Smooth muscle cell (in vitro differentiated cells): Measurements from ENCODE around the gene LMAN1. TPM values are rescaled to one million over a fixed set of nuclear protein-coding genes. Genes with fewer than 3 reads are reported as not detected.

Experiments
- DNase-seq: peaks from one replicate; lab custom pipeline; 2025; ENCODE audit not compliant: unreplicated experiment; lab: John Stamatoyannopoulos, UW
- H2AFZ ChIP-seq: fragments of 200-600 bp; sonication (generic); 2 replicates; pipeline ENCODE4 v1.6.0; 2016; ENCODE audit warnings: antibody characterized with exemption, low read depth, mild to moderate bottlenecking
- H3F3A ChIP-seq: fragments of 200-600 bp; sonication (generic); 2 replicates; pipeline ENCODE4 v1.6.0; 2017; ENCODE audit warnings: antibody characterized with exemption, low read depth
- H3K27ac ChIP-seq: fragments of 200-600 bp; sonication (generic); 2 replicates; pipeline ENCODE4 v1.5.1; 2016; ENCODE audit warnings: low read depth, mild to moderate bottlenecking
- H3K27me3 ChIP-seq: fragments of 200-600 bp; sonication (generic); 2 replicates; pipeline ENCODE4 v1.6.1; 2016; ENCODE audit warnings: low read depth, mild to moderate bottlenecking
- H3K36me3 ChIP-seq: fragments of 200-600 bp; sonication (generic); 2 replicates; pipeline ENCODE4 v1.5.1; 2016; ENCODE audit warnings: low read depth
- H3K4me1 ChIP-seq: fragments of 200-600 bp; sonication (generic); 2 replicates; pipeline ENCODE4 v1.5.1; 2016; ENCODE audit warnings: low read depth
- H3K4me2 ChIP-seq: fragments of 200-600 bp; sonication (generic); 2 replicates; pipeline ENCODE4 v1.6.0; 2016; ENCODE audit warnings: mild to moderate bottlenecking
- H3K4me3 ChIP-seq: fragments of 200-600 bp; sonication (generic); 2 replicates; pipeline ENCODE4 v1.5.1; 2016; ENCODE audit warnings: mild to moderate bottlenecking
- H3K79me2 ChIP-seq: fragments of 200-600 bp; sonication (generic); 2 replicates; pipeline ENCODE4 v1.6.0; 2016; ENCODE audit warnings: low read depth, mild to moderate bottlenecking
- H3K9ac ChIP-seq: fragments of 200-600 bp; sonication (generic); 2 replicates; pipeline ENCODE4 v1.6.0; 2016; ENCODE audit warnings: low read depth
- H3K9me3 ChIP-seq: fragments of 200-600 bp; sonication (generic); replicated peaks from 2 replicates; pipeline ENCODE4 v1.5.1; 2016; ENCODE audit warnings: low read depth
- H4K20me1 ChIP-seq: fragments of 200-600 bp; sonication (generic); 2 replicates; pipeline ENCODE4 v1.6.0; 2016; ENCODE audit warnings: low read depth
- WGBS: methylation state at CpG from one replicate; pipeline ENCODE4 v1.1.7; 2016; ENCODE audit warnings: low lambda C conversion rate; 5-methylcytosine and 5-hydroxymethylcytosine counted together
- polyA plus RNA-seq: library from polyadenylated mRNA; unstranded; fragments of >200 nt; fragmentation: Nextera tagmentation; extraction: Ambion mirVana; gene quantifications from 2 replicates; pipeline ENCODE4 v1.2.1, GENCODE V29; 2016
- total RNA-seq: library from RNA; depleted of rRNA; stranded (reverse); fragments of >200 nt; gene quantifications from 2 replicates; pipeline ENCODE4 v1.2.3, GENCODE V29; 2014
- TF ChIP-seq, protein P1 (sequence below): fragments of 200-600 bp; sonication (generic); IDR thresholded peaks from 2 replicates; pipeline ENCODE4 v1.5.1; 2017; ENCODE audit warnings: borderline replicate concordance, mild to moderate bottlenecking, antibody characterized with exemption; ENCODE audit not compliant: insufficient read depth, poor library complexity, severe bottlenecking

LMAN1 gene
- total and polyA plus RNA-seq, 2 experiments from 2014 or later: 120 to 206 TPM

DNA sequence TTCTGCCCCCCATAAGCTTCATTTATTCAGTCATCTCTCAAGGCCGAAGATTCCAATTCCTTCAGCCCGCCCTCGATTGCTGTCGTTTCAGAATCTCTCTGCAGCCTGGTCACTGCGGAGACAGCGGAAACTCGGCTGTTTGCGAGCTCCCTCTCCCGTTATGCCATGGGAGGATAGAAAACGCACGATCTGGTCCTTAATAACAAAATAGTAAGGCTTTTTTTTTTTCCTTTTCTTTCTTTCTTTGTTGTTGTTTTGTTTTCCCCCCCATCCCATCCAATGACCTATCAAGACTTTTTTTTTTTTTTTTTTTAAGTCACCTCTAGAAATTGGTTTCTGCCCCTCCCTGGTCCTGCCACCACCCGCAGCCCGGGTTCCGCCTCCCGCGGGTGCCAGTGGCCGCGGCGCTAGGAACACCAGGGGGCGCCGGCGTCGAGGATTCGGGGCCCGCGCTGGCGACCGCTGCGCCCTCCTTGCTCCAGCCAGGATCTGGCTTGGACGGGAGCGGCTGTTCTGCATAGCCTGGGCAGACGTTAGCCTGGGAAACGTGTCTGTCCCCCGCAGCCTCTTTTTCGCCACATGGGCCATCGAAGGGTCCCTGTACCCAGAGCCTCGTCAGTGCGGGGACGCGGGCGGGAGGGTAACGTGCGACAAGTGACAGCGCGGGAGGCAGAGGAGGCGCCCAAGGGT lies 50.7 kb downstream of the LMAN1 start:
- TF ChIP-seq, protein P1, sequence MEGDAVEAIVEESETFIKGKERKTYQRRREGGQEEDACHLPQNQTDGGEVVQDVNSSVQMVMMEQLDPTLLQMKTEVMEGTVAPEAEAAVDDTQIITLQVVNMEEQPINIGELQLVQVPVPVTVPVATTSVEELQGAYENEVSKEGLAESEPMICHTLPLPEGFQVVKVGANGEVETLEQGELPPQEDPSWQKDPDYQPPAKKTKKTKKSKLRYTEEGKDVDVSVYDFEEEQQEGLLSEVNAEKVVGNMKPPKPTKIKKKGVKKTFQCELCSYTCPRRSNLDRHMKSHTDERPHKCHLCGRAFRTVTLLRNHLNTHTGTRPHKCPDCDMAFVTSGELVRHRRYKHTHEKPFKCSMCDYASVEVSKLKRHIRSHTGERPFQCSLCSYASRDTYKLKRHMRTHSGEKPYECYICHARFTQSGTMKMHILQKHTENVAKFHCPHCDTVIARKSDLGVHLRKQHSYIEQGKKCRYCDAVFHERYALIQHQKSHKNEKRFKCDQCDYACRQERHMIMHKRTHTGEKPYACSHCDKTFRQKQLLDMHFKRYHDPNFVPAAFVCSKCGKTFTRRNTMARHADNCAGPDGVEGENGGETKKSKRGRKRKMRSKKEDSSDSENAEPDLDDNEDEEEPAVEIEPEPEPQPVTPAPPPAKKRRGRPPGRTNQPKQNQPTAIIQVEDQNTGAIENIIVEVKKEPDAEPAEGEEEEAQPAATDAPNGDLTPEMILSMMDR: peak; percentile 93
- H3F3A ChIP-seq: no peaks in the 10 kb centered on the region
- peak overlapping the region; percentile 88 for H3K4me2 ChIP-seq
- H3K9me3 ChIP-seq: no peaks in the 10 kb centered on the region
- H3K27me3 ChIP-seq: peaks cover 77% of the 10 kb centered on the region
- peak; percentile 29 for DNase-seq
- WGBS: 5% methylated on average over 43 of the region's 46 CpGs
- no peak overlapping the region for H3K27ac ChIP-seq
- peaks cover 5% of the 10 kb centered on the region for H3K4me1 ChIP-seq
- no peaks in the 10 kb centered on the region for H3K36me3 ChIP-seq
- no peak overlapping the region for H2AFZ ChIP-seq
- H3K9ac ChIP-seq: no peak overlapping the region
- H3K4me3 ChIP-seq: peak overlapping the region; percentile 43
- no peaks in the 10 kb centered on the region for H3K79me2 ChIP-seq
- H4K20me1 ChIP-seq: no peaks in the 10 kb centered on the region

DNA sequence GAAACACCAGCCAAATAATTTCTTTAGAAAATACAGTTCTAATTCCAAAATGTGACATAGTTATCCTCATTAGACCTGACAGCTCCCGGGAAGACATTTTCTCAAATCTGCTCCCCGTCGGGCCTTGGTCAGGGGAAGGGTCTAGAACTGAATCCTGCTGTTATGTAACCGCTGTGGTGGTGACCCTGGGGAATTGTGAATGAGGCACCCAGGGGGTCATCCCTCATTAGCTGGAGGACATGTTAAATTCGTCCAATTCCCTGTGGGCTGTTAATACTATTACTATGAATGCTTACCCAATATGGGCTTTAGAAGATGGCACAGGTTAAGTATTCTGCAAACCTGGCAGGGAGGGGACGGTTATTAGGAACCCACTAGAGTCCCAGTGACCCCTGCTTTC lies 52.4 kb downstream of the LMAN1 start:
- DNase-seq: no peak
- WGBS: 81% methylated on average over 6 of the region's 6 CpGs
- no peak overlapping the region for H3K9ac ChIP-seq
- peaks cover 5% of the 10 kb centered on the region for H3K4me1 ChIP-seq
- TF ChIP-seq, protein P1: no peak
- H4K20me1 ChIP-seq: no peaks in the 10 kb centered on the region
- H3K9me3 ChIP-seq: no peaks in the 10 kb centered on the region
- H3F3A ChIP-seq: no peaks in the 10 kb centered on the region
- no peaks in the 10 kb centered on the region for H3K79me2 ChIP-seq
- H3K36me3 ChIP-seq: no peaks in the 10 kb centered on the region
- no peak overlapping the region for H3K27ac ChIP-seq
- no peak overlapping the region for H3K4me2 ChIP-seq
- no peak overlapping the region for H2AFZ ChIP-seq
- peaks cover 85% of the 10 kb centered on the region for H3K27me3 ChIP-seq
- H3K4me3 ChIP-seq: no peak overlapping the region

DNA sequence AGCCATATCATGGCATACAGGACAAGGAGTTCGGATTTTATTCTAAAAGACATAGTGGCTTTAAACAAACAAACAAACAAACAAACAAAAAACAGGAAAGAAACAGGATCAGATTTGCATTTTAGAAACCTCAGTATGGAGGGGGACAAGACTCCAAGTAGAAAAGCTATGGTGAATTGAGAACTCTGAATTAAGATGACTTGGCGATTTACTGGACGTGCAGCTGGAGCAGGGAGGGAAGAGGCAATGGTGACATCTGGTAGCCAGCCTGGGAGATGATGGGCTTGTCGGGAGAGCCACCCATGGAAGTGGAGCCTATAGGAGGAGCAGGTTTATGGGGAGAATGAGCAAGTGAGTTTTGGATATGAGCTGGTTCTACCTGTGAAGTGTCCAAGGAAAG lies 53.8 kb downstream of the LMAN1 start:
- no peaks in the 10 kb centered on the region for H3K9me3 ChIP-seq
- WGBS: 87% methylated on average over 4 of the region's 4 CpGs
- H3K4me2 ChIP-seq: no peak overlapping the region
- H2AFZ ChIP-seq: no peak overlapping the region
- no peaks in the 10 kb centered on the region for H3K79me2 ChIP-seq
- no peak overlapping the region for H3K27ac ChIP-seq
- H3K4me1 ChIP-seq: peaks cover 5% of the 10 kb centered on the region
- H3K27me3 ChIP-seq: peaks cover 72% of the 10 kb centered on the region
- H3K36me3 ChIP-seq: no peaks in the 10 kb centered on the region
- TF ChIP-seq, protein P1: no peak
- no peak overlapping the region for H3K4me3 ChIP-seq
- H4K20me1 ChIP-seq: no peaks in the 10 kb centered on the region
- no peaks in the 10 kb centered on the region for H3F3A ChIP-seq
- no peak for DNase-seq
- no peak overlapping the region for H3K9ac ChIP-seq

DNA sequence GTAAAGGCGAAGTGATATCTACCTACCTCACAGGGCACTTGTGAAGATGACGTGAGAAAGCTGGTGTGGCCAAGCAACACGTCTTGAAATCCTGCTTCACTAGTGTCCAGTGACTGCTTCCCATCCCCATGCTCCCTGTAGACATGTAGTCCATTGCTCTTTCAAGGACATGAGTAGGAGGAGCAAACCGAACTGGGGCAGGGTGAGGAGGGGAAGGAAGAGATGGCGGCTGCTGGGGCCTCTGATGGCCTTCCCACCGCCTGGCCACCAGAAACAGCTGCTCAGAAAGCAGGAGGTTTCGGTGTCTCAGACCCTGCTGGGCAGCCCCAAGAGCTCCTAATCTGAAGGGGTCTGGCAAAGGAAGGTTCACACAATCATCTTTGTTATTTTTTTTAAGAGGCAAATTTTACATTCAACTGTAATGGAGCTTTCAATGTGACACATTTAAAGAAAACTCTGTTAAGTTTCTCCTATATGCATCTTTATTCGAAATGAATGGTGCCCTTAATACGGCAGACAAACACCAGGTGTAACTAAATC lies 55.3 kb downstream of the LMAN1 start:
- Histone ChIP-seq H3K79me2 (no peaks in the 10 kb centered on the region), H2AFZ (no peak overlapping the region), H3K9ac (no peak overlapping the region), H3K27me3 (peaks cover 72% of the 10 kb centered on the region), H3K36me3 (no peaks in the 10 kb centered on the region), H3K27ac (no peak overlapping the region), H3F3A (no peaks in the 10 kb centered on the region), H3K4me3 (no peak overlapping the region), H4K20me1 (no peaks in the 10 kb centered on the region), H3K9me3 (no peaks in the 10 kb centered on the region), H3K4me2 (no peak overlapping the region), H3K4me1 (peaks cover 2% of the 10 kb centered on the region)
- WGBS: 86% methylated on average over 9 of the region's 9 CpGs
- no peak for DNase-seq
- TF ChIP-seq, protein P1: no peak
